ENCODE results near the gene MPG. TPM values are rescaled to one million over a fixed set of nuclear protein-coding genes. Genes with fewer than 3 reads are reported as not detected.
A peak's percentile ranks its signal among the peaks of the same experiment; 100 is the strongest.

MPG gene
- total and polyA plus RNA-seq, 4 donors, result 25.4 to 84.1 (median 37.5) TPM

DNA sequence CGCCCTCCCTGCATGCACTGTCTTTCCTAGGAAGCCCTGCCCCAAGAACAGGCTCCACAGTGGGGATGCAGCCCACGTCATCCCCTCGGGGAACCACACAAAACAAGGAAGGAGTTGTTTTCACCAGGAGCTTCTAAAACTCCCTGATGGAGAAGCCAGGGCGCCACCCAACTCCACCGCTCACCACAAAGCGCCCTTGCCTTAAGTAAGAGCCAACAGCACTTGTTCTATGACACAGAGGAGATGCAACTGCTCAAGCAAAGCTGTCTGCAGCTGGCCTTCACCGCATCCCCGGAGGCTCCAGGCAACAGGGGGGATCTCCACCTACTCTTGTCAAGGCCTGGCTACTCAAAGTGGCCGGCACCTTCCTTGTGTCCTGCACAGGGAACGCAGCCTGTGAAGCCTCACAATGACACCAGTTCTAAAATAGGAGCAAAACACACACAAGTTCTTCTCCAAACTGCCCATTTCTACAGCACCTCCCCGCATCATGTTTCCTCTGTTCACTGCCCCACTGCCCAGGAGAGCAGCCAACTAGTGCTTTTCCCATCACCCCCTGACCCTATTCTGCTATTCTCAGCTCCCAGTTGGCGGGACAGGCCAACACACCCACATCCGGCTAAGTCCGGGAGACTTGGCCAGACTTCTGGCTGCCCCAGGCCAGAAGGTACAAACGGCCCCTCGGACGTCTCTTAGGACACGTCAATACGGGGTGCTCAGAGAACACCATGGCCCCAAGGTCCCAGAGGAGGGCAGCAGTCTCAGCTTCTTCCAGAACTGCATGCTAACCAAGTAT, 24.2 kb downstream of the MPG start:
- peaks cover 12 to 40% (median 29%) of the 10 kb centered on the region in 4 donors for H3K4me1 ChIP-seq (ENCODE audit: control insufficient read depth in 4 of 4, insufficient read depth in 4 of 4, low read length in 3 of 4)
- 57% methylated on average over 19 of the region's 19 CpGs for WGBS
- no peak for DNase-seq (ENCODE audit: low spot score)
- H3K4me3 ChIP-seq (ENCODE audit: low read depth in 1 of 3, low read length in 3 of 3), result no peak overlapping the region
- peaks cover 0 to 2% (median 0%) of the 10 kb centered on the region in 4 donors for H3K36me3 ChIP-seq (ENCODE audit: control insufficient read depth in 4 of 4, insufficient read depth in 3 of 4, low read depth in 1 of 4, low read length in 3 of 4)
- no peaks in the 10 kb centered on the region for H3K27me3 ChIP-seq (ENCODE audit: control insufficient read depth in 4 of 4, insufficient read depth in 4 of 4, low read length in 3 of 4)
- H3K9me3 ChIP-seq (ENCODE audit: control insufficient read depth in 4 of 4, low read length in 3 of 4), result no peaks in the 10 kb centered on the region
- TF ChIP-seq, protein P1, sequence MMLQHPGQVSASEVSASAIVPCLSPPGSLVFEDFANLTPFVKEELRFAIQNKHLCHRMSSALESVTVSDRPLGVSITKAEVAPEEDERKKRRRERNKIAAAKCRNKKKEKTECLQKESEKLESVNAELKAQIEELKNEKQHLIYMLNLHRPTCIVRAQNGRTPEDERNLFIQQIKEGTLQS (IDR thresholded peaks at IDR 0.05), result no peak
- TF ChIP-seq HNF4A (conservative IDR thresholded peaks at IDR 0.05) (peak; percentile 16 to 39), NR2F2 (IDR thresholded peaks at IDR 0.05) (peak; percentile 97), RXRA (IDR thresholded peaks at IDR 0.05) (peak; percentile 50 to 56), SP1 (IDR thresholded peaks at IDR 0.05) (peak; percentile 79)
- peak overlapping the region; percentile 72 to 76 for H3K27ac ChIP-seq (ENCODE audit: low read depth in 1 of 2, low read length in 2 of 2)
- no peak overlapping the region for H3K9ac ChIP-seq (ENCODE audit: low read depth in 1 of 2, low read length in 2 of 2)

DNA sequence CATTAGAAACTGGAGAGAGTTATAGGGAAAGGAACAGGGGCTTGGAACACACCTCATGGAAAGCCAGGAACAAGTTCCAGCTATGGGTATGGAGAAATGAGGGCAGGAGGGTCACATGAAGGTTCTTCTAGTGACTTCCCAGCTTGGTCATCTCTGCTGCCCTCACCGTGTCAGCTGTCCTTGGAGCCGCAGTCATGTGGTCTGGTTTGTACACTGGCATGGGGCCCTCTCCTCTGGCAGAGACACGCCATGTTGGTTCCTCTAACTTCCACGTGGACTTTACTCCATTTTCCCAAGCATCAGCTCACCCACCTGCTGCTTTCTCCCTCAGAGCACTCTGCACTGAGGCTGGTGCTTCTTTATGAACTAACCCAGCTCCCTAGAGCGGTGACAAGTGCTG, 26.3 kb downstream of the MPG start:
- peaks cover 9 to 25% (median 19%) of the 10 kb centered on the region in 4 donors for H3K4me1 ChIP-seq (ENCODE audit: control insufficient read depth in 4 of 4, insufficient read depth in 4 of 4, low read length in 3 of 4)
- H3K27ac ChIP-seq (ENCODE audit: low read depth in 1 of 2, low read length in 2 of 2), result no peak overlapping the region
- no peaks in the 10 kb centered on the region for H3K9me3 ChIP-seq (ENCODE audit: control insufficient read depth in 4 of 4, low read length in 3 of 4)
- 54% methylated on average over 5 of the region's 5 CpGs for WGBS
- no peaks in the 10 kb centered on the region for H3K27me3 ChIP-seq (ENCODE audit: control insufficient read depth in 4 of 4, insufficient read depth in 4 of 4, low read length in 3 of 4)
- peaks cover 0 to 6% (median 3%) of the 10 kb centered on the region in 4 donors for H3K36me3 ChIP-seq (ENCODE audit: control insufficient read depth in 4 of 4, insufficient read depth in 3 of 4, low read depth in 1 of 4, low read length in 3 of 4)
- H3K4me3 ChIP-seq (ENCODE audit: low read depth in 1 of 3, low read length in 3 of 3), result no peak overlapping the region
- TF ChIP-seq, protein P2, sequence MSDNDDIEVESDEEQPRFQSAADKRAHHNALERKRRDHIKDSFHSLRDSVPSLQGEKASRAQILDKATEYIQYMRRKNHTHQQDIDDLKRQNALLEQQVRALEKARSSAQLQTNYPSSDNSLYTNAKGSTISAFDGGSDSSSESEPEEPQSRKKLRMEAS (IDR thresholded peaks at IDR 0.05), result peak; percentile 63
- TF ChIP-seq HNF4A (conservative IDR thresholded peaks at IDR 0.05) (peak in 1 of 2 donors; percentile 32), YY1 (IDR thresholded peaks at IDR 0.05) (peak; percentile 90)
- TF ChIP-seq, protein P3, sequence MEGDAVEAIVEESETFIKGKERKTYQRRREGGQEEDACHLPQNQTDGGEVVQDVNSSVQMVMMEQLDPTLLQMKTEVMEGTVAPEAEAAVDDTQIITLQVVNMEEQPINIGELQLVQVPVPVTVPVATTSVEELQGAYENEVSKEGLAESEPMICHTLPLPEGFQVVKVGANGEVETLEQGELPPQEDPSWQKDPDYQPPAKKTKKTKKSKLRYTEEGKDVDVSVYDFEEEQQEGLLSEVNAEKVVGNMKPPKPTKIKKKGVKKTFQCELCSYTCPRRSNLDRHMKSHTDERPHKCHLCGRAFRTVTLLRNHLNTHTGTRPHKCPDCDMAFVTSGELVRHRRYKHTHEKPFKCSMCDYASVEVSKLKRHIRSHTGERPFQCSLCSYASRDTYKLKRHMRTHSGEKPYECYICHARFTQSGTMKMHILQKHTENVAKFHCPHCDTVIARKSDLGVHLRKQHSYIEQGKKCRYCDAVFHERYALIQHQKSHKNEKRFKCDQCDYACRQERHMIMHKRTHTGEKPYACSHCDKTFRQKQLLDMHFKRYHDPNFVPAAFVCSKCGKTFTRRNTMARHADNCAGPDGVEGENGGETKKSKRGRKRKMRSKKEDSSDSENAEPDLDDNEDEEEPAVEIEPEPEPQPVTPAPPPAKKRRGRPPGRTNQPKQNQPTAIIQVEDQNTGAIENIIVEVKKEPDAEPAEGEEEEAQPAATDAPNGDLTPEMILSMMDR (IDR thresholded peaks at IDR 0.05; ENCODE audit: low read depth, low read length, missing input control), result no peak
- no peak for DNase-seq (ENCODE audit: low spot score)
- no peak overlapping the region for H3K9ac ChIP-seq (ENCODE audit: low read depth in 1 of 2, low read length in 2 of 2)

DNA sequence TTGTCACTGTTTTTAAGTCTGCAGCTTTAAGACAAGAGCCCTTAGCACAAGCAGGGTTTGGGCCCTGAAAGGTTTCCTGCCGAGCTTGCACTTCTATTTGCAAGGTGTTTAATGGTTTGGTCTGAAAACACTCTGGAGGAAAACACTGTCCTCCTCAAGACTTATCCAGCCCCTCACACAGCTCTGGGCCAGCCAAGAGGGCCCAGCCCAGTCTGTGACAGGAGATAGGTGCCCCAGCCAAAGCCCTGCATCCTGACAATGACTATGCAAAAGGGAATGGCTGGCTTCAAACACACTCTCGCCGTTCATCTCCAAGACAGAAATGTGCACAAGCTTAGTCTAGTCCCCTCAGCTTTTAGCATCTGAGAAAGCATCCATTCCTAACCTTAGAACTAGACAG, 26.9 kb downstream of the MPG start:
- WGBS, result 87% methylated on average over 3 of the region's 3 CpGs
- H3K9me3 ChIP-seq (ENCODE audit: control insufficient read depth in 4 of 4, low read length in 3 of 4), result no peaks in the 10 kb centered on the region
- peaks cover 0 to 7% (median 4%) of the 10 kb centered on the region in 4 donors for H3K36me3 ChIP-seq (ENCODE audit: control insufficient read depth in 4 of 4, insufficient read depth in 3 of 4, low read depth in 1 of 4, low read length in 3 of 4)

DNA sequence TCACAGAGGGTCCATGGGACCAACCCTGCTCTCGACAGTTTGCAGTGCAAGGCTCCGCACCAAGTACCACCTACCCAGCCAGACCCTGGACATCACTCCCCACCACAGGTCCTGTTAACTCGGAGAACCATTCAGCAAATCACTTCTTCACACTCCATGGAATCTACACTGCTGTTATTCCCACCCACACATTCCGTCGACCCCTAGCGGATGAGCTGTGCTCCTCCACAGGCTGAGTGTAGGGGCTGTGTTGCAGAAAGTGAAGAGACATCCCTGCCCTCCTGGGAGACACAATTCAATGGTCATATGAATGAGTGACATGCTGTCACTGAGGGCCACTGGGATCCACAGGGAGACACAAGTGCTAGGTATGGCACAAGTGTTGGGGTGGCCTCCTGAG, 27.5 kb downstream of the MPG start:
- no peak overlapping the region for H3K9ac ChIP-seq (ENCODE audit: low read depth in 1 of 2, low read length in 2 of 2)
- H3K27ac ChIP-seq (ENCODE audit: low read depth in 1 of 2, low read length in 2 of 2), result no peak overlapping the region
- DNase-seq (ENCODE audit: low spot score), result no peak
- TF ChIP-seq, protein P3 (IDR thresholded peaks at IDR 0.05; ENCODE audit: low read depth, low read length, missing input control), result no peak
- no peak for TF ChIP-seq SP1 (IDR thresholded peaks at IDR 0.05)
- H3K4me1 ChIP-seq (ENCODE audit: control insufficient read depth in 4 of 4, insufficient read depth in 4 of 4, low read length in 3 of 4), result peaks cover 8 to 19% (median 17%) of the 10 kb centered on the region in 4 donors
- H3K9me3 ChIP-seq (ENCODE audit: control insufficient read depth in 4 of 4, low read length in 3 of 4), result no peaks in the 10 kb centered on the region
- H3K4me3 ChIP-seq (ENCODE audit: low read depth in 1 of 3, low read length in 3 of 3), result no peak overlapping the region
- peaks cover 2 to 9% (median 6%) of the 10 kb centered on the region in 4 donors for H3K36me3 ChIP-seq (ENCODE audit: control insufficient read depth in 4 of 4, insufficient read depth in 3 of 4, low read depth in 1 of 4, low read length in 3 of 4)
- H3K27me3 ChIP-seq (ENCODE audit: control insufficient read depth in 4 of 4, insufficient read depth in 4 of 4, low read length in 3 of 4), result no peaks in the 10 kb centered on the region
- 96% methylated on average over 6 of the region's 6 CpGs for WGBS

More for the DNA sequence above, 26.9 kb downstream of the MPG start:
- Histone ChIP-seq H3K9ac (ENCODE audit: low read depth in 1 of 2, low read length in 2 of 2) (no peak overlapping the region), H3K4me3 (ENCODE audit: low read depth in 1 of 3, low read length in 3 of 3) (no peak overlapping the region), H3K27ac (ENCODE audit: low read depth in 1 of 2, low read length in 2 of 2) (no peak overlapping the region), H3K4me1 (ENCODE audit: control insufficient read depth in 4 of 4, insufficient read depth in 4 of 4, low read length in 3 of 4) (peaks cover 8 to 21% (median 18%) of the 10 kb centered on the region in 4 donors), H3K27me3 (ENCODE audit: control insufficient read depth in 4 of 4, insufficient read depth in 4 of 4, low read length in 3 of 4) (no peaks in the 10 kb centered on the region)
- peak; percentile 78 for DNase-seq (ENCODE audit: low spot score)
- TF ChIP-seq FOXA1 (IDR thresholded peaks at IDR 0.05), result no peak

All from liver (tissue), 9 donors.